Measurements from ENCODE around the gene PAX3. TPM values are rescaled to one million over a fixed set of nuclear protein-coding genes. Genes with fewer than 3 reads are reported as not detected.

The PAX3 gene
- total RNA-seq, 1 experiment from 2014 or later = not detected

DNA sequence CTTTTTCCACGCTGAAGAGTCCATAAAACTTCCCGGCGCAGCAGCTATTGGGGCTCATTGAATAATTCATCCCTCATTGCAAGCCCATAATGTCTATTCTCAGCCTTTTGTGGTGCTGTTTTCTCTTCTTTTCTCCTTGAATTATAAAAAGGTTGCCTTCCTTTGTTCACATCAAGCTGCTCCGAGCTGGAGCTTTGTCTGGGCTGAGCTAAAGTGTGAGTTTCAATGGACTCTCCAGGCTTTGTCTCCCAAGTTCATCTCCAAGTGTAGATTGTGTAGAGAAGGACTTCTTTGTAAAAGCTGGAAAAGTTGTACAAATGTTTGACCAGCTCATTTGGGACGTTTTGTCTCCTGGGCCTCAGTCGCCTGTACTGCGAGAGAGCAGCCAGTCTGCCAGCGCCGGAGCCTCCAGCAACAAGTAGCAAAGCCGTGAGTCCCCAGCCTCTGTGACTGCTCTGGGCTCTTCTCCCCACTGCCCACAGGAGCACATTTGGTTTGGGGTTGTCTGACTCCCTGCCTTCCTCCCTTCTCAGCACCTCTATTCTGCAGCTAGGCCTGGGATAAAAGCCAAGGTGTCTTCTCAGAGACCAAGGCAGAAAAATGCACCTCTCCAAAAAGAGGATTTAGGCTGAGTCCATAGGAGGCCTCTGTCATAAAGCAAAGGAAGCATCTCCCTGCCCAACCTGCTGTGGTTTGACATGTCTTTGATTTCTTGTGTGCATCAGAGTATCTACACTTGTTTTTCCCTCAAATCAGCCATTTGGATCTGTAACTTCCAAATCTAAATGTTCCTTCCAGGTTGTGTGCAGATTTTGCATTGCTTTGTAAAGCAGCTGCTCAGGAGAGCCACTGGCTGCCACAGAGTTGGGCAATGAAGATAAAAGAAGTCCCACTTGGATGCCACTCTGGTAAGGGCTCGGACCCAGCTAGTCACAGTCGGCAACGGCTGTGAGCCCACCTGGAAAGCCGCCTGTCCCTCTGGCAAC, 6.4 kb downstream of the PAX3 start (continued):
- TF ChIP-seq ZBTB43 (CRISPR knock-in tag; IDR thresholded peaks at IDR 0.05) (no peak), NR2C2 (CRISPR knock-in tag; IDR thresholded peaks at IDR 0.05) (no peak), ZBTB21 (CRISPR knock-in tag; IDR thresholded peaks at IDR 0.05; ENCODE audit: borderline replicate concordance) (no peak), HMGXB4 (CRISPR knock-in tag; IDR thresholded peaks at IDR 0.05) (no peak), ZNF317 (CRISPR knock-in tag; IDR thresholded peaks at IDR 0.05; ENCODE audit: borderline replicate concordance, low read depth) (no peak), NFE2L1 (CRISPR knock-in tag; IDR thresholded peaks at IDR 0.05) (no peak), GTF2I (CRISPR knock-in tag; conservative IDR thresholded peaks at IDR 0.05) (no peak)
- TF ChIP-seq, protein P1, sequence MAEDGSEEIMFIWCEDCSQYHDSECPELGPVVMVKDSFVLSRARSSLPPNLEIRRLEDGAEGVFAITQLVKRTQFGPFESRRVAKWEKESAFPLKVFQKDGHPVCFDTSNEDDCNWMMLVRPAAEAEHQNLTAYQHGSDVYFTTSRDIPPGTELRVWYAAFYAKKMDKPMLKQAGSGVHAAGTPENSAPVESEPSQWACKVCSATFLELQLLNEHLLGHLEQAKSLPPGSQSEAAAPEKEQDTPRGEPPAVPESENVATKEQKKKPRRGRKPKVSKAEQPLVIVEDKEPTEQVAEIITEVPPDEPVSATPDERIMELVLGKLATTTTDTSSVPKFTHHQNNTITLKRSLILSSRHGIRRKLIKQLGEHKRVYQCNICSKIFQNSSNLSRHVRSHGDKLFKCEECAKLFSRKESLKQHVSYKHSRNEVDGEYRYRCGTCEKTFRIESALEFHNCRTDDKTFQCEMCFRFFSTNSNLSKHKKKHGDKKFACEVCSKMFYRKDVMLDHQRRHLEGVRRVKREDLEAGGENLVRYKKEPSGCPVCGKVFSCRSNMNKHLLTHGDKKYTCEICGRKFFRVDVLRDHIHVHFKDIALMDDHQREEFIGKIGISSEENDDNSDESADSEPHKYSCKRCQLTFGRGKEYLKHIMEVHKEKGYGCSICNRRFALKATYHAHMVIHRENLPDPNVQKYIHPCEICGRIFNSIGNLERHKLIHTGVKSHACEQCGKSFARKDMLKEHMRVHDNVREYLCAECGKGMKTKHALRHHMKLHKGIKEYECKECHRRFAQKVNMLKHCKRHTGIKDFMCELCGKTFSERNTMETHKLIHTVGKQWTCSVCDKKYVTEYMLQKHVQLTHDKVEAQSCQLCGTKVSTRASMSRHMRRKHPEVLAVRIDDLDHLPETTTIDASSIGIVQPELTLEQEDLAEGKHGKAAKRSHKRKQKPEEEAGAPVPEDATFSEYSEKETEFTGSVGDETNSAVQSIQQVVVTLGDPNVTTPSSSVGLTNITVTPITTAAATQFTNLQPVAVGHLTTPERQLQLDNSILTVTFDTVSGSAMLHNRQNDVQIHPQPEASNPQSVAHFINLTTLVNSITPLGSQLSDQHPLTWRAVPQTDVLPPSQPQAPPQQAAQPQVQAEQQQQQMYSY (CRISPR knock-in tag; IDR thresholded peaks at IDR 0.05) = no peak
- TF ChIP-seq, protein P2, sequence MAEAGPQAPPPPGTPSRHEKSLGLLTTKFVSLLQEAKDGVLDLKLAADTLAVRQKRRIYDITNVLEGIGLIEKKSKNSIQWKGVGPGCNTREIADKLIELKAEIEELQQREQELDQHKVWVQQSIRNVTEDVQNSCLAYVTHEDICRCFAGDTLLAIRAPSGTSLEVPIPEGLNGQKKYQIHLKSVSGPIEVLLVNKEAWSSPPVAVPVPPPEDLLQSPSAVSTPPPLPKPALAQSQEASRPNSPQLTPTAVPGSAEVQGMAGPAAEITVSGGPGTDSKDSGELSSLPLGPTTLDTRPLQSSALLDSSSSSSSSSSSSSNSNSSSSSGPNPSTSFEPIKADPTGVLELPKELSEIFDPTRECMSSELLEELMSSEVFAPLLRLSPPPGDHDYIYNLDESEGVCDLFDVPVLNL (CRISPR knock-in tag; IDR thresholded peaks at IDR 0.05; ENCODE audit: borderline replicate concordance, low read depth) = no peak

GRCh38 chr2:222291485-222291841, 7.3 kb downstream of the PAX3 start:
- Mint-ChIP-seq H3K9me3 (no peaks in the 10 kb centered on the region), H3K36me3 (0 out of 2 replicates have a peak, but pooled peaks cover 7% of the 10 kb centered on the region), H3K4me1 (peaks cover 60% of the 10 kb centered on the region), H3K27me3 (ENCODE audit: low read depth) (peaks cover 99% of the 10 kb centered on the region), H3K4me3 (peak overlapping the region; percentile 45), H3K27ac (no peak overlapping the region)
- CTCF ChIA-PET = interaction anchor here (0.6 to 2.6 kb wide), 12 partner anchors 8 to 271 kb away, joined by 3 to 13 read pairs (median 5); no protein-coding TSS in a partner anchor
- no peak for DNase-seq (ENCODE audit: low spot score)
- TF ChIP-seq ATF1 (CRISPR knock-in tag; IDR thresholded peaks at IDR 0.05) (no peak), SMAD3 (CRISPR knock-in tag; IDR thresholded peaks at IDR 0.05; ENCODE audit: borderline replicate concordance) (no peak)
- TF ChIP-seq, protein P3, sequence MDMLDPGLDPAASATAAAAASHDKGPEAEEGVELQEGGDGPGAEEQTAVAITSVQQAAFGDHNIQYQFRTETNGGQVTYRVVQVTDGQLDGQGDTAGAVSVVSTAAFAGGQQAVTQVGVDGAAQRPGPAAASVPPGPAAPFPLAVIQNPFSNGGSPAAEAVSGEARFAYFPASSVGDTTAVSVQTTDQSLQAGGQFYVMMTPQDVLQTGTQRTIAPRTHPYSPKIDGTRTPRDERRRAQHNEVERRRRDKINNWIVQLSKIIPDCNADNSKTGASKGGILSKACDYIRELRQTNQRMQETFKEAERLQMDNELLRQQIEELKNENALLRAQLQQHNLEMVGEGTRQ (CRISPR knock-in tag; IDR thresholded peaks at IDR 0.05) = no peak
- POLR2A ChIA-PET = interaction anchor here (0.9 to 1.3 kb wide), 2 partner anchors 10 to 28 kb away, joined by 3 to 4 read pairs; a partner anchor contains a TSS
- ATAC-seq = no peak

All from WTC11 (cell line).